KOPT-K1 (cell line): ENCODE results near the gene SPOCK1.

ENCODE experiments used
- H3K27ac ChIP-seq: fragments of 200-600 bp; sonication (generic); 2 replicates; pipeline ENCODE4 v1.5.1; 2016; ENCODE audit warnings: antibody characterized with exemption, mild to moderate bottlenecking, low read depth, low read length; ENCODE audit not compliant: poor library complexity, severe bottlenecking
- H3K36me3 ChIP-seq: fragments of 200-600 bp; sonication (generic); 2 replicates; pipeline ENCODE4 v1.5.1; 2017; ENCODE audit warnings: antibody characterized with exemption, mild to moderate bottlenecking, low read length, moderate library complexity; ENCODE audit not compliant: insufficient read depth
- H3K9me3 ChIP-seq: fragments of 200-600 bp; sonication (generic); 2 replicates; pipeline ENCODE4 v1.5.1; 2017; ENCODE audit warnings: antibody characterized with exemption, low read length, mild to moderate bottlenecking; ENCODE audit not compliant: insufficient read depth, poor library complexity, severe bottlenecking

Gene SPOCK1

GRCh38 chr5:137375741-137376526, 123.2 kb downstream of the SPOCK1 start:
- H3K36me3 ChIP-seq, result no peaks in the 10 kb centered on the region
- H3K27ac ChIP-seq, result no peak overlapping the region
- peaks cover 8% of the 10 kb centered on the region for H3K9me3 ChIP-seq

- no peaks in the 10 kb centered on the region for H3K9me3 ChIP-seq
- H3K36me3 ChIP-seq, result no peaks in the 10 kb centered on the region
- no peak overlapping the region for H3K27ac ChIP-seq
Observed at GRCh38 chr5:137374110-137374714, 124.9 kb downstream of the SPOCK1 start.

- H3K27ac ChIP-seq, result no peak overlapping the region
- H3K36me3 ChIP-seq, result no peaks in the 10 kb centered on the region
- no peaks in the 10 kb centered on the region for H3K9me3 ChIP-seq
Observed at GRCh38 chr5:137372773-137373160, 126.4 kb downstream of the SPOCK1 start.

GRCh38 chr5:137372016-137372772, 126.9 kb downstream of the SPOCK1 start:
- Histone ChIP-seq H3K9me3 (no peaks in the 10 kb centered on the region), H3K27ac (no peak overlapping the region), H3K36me3 (no peaks in the 10 kb centered on the region)

- Histone ChIP-seq H3K36me3 (no peaks in the 10 kb centered on the region), H3K9me3 (no peaks in the 10 kb centered on the region), H3K27ac (no peak overlapping the region)
Observed at GRCh38 chr5:137370096-137371071, 128.7 kb downstream of the SPOCK1 start.

- Histone ChIP-seq H3K36me3 (no peaks in the 10 kb centered on the region), H3K27ac (no peak overlapping the region)
Observed at GRCh38 chr5:137368651-137369050, 130.5 kb downstream of the SPOCK1 start.

GRCh38 chr5:137367951-137368350, 131.2 kb downstream of the SPOCK1 start:
- Histone ChIP-seq H3K36me3 (no peaks in the 10 kb centered on the region), H3K9me3 (no peaks in the 10 kb centered on the region), H3K27ac (no peak overlapping the region)

More at GRCh38 chr5:137368651-137369050, 130.5 kb downstream of the SPOCK1 start:
- no peaks in the 10 kb centered on the region for H3K9me3 ChIP-seq

GRCh38 chr5:137366526-137366925, 132.6 kb downstream of the SPOCK1 start:
- H3K27ac ChIP-seq, result no peak overlapping the region
- H3K9me3 ChIP-seq, result no peaks in the 10 kb centered on the region
- no peaks in the 10 kb centered on the region for H3K36me3 ChIP-seq

- Histone ChIP-seq H3K36me3 (no peaks in the 10 kb centered on the region), H3K9me3 (no peaks in the 10 kb centered on the region), H3K27ac (no peak overlapping the region)
Observed at GRCh38 chr5:137365126-137365865, 133.8 kb downstream of the SPOCK1 start.

GRCh38 chr5:137361280-137361679, 137.8 kb downstream of the SPOCK1 start:
- Histone ChIP-seq H3K9me3 (no peaks in the 10 kb centered on the region), H3K27ac (no peak overlapping the region), H3K36me3 (no peaks in the 10 kb centered on the region)

- H3K36me3 ChIP-seq, result no peaks in the 10 kb centered on the region
- H3K27ac ChIP-seq, result no peak overlapping the region
- H3K9me3 ChIP-seq, result no peaks in the 10 kb centered on the region
Observed at GRCh38 chr5:137360607-137361006, 138.5 kb downstream of the SPOCK1 start.

GRCh38 chr5:137359941-137360340, 139.2 kb downstream of the SPOCK1 start:
- H3K9me3 ChIP-seq, result no peaks in the 10 kb centered on the region
- H3K36me3 ChIP-seq, result no peaks in the 10 kb centered on the region
- H3K27ac ChIP-seq, result no peak overlapping the region

- Histone ChIP-seq H3K9me3 (no peaks in the 10 kb centered on the region), H3K27ac (no peak overlapping the region), H3K36me3 (no peaks in the 10 kb centered on the region)
Observed at GRCh38 chr5:137357436-137357835, 141.7 kb downstream of the SPOCK1 start.

- H3K27ac ChIP-seq, result no peak overlapping the region
- no peaks in the 10 kb centered on the region for H3K9me3 ChIP-seq
- H3K36me3 ChIP-seq, result no peaks in the 10 kb centered on the region
Observed at GRCh38 chr5:137356127-137356526, 143.0 kb downstream of the SPOCK1 start.
